Right lobe of liver (tissue), 4 donors: ENCODE measurements around the gene VAV2.

Source experiments
- CTCF ChIP-seq, 4 donors: fragments of 200-600 bp in 3 of 4; fragments of 450-650 bp in 1 of 4; IDR thresholded peaks; one replicate each; pipeline versions ENCODE4 v1.5.1 to v1.8.0; 2016 to 2022; ENCODE audit warnings: antibody characterized with exemption in 4 of 4, mild to moderate bottlenecking in 2 of 4
- POLR2A ChIP-seq: fragments of 450-650 bp; IDR thresholded peaks from one replicate; pipeline ENCODE4 v1.6.1; 2017; ENCODE audit warnings: antibody characterized with exemption, mild to moderate bottlenecking
- donor health status: DM: no; HTN: no; CAD: no.
- donor health status: DM: no; HTN: no; CAD: no.
- donor health status: DM: no; HTN: yes; CAD: no.

- TF ChIP-seq CTCF (IDR thresholded peaks at IDR 0.05) (peak; percentile 52 to 78 (median 70)), POLR2A (no peak)
Observed at GRCh38 chr9:133768859-133769510, 223.1 kb downstream of the VAV2 start.
